ENCODE measurements around the gene TLR8.

Gene TLR8

GRCh38 chrX:12970691-12971202 is 64.3 kb downstream of the TLR8 start:
- DNase-seq: peak in 3 of 5 donors; percentile 44 to 78 (median 44)

DNA sequence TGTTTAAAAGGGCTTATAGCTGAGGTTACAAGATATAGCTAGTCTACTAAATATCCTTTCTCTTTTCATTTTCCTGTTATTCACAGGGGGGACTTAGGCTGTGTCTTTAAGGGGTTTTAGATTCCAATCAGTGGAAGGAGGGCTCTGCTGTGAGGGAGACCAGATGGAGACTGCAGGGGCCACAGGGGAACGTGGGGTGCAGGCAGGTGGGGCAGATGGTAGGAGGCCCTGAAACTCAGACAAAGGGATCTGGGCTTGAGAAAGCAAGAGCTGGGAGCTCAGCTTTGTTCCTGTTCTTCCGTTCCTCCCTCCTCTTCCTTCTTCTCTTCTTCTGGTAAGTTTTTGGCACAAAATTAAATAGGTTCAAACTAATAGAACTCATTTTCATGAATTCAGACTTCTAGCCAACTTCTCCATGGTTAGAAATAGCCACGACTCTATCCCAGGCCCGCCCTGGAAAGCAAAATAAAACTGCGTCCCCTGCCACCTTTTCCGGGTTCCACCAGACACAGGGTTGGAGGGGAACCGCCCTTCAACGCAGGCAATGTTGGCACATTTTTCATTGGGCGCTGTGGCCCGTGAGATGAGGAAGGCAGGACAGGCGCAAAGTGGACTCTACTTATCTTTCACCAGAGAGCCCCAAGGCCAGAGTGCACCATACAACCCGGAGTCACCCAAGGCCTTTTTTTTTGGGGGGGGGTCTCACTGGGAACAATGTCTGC is 65.0 kb downstream of the TLR8 start:
- DNase-seq: peak in 1 of 5 donors; percentile 51

- peak in 1 of 5 donors; percentile 48 for DNase-seq
Observed at GRCh38 chrX:12972243-12972642, 65.8 kb downstream of the TLR8 start.

Data from T-helper 1 cell (primary cell).